SK-N-MC (cell line): ENCODE results near the gene KIF22.

Experiments used
- EZH2 ChIP-seq: fragments of 200-600 bp; sonication (generic); IDR thresholded peaks from one replicate; pipeline ENCODE4 v1.6.1; 2017; ENCODE audit warnings: antibody characterized with exemption
- POLR2AphosphoS5 ChIP-seq: IDR thresholded peaks from 2 replicates; pipeline ENCODE4 v1.6.1; 2012; ENCODE audit warnings: mild to moderate bottlenecking, low read depth, low read length, borderline replicate concordance

GRCh38 chr16:29840240-29840639 is 49.7 kb downstream of the KIF22 start:
- no peak for TF ChIP-seq POLR2AphosphoS5
- no peak for TF ChIP-seq EZH2
